Left lung (tissue), 10 donors: ENCODE measurements around the gene ANKRD9. TPM values are rescaled to one million over a fixed set of nuclear protein-coding genes. Genes with fewer than 3 reads are reported as not detected.
A peak's percentile ranks its signal among the peaks of the same experiment; 100 is the strongest.

Source experiments
- ATAC-seq: fragments of 200-7000 bp; cut with Tn5 transposase; one replicate; pipeline ENCODE4 v1.9.1; 2020; ENCODE audit warnings: moderate library complexity
- DNase-seq, 4 donors: peaks; one replicate each; pipeline ENCODE4 v3.0.0-alpha.2; 2013 to 2020
- H3K27ac ChIP-seq, 2 donors: fragments of 200-600 bp; sonication (generic) in 1 of 2; one replicate each; pipeline versions ENCODE4 v1.5.0 to v1.8.0; 2020 to 2021
- H3K27me3 ChIP-seq, 2 donors: fragments of 200-600 bp; sonication (generic) in 1 of 2; one replicate each; pipeline versions ENCODE4 v1.5.0 to v1.8.0; 2020 to 2021
- H3K36me3 ChIP-seq, 2 donors: fragments of 200-600 bp; sonication (generic) in 1 of 2; one replicate each; pipeline versions ENCODE4 v1.5.0 to v1.8.0; 2020 to 2021
- H3K4me1 ChIP-seq, 2 donors: fragments of 200-600 bp; one replicate each; pipeline ENCODE4 v1.8.0; 2021
- H3K4me3 ChIP-seq, 2 donors: fragments of 200-600 bp; sonication (generic) in 1 of 2; one replicate each; pipeline versions ENCODE4 v1.5.0 to v1.8.0; 2020 to 2021; ENCODE audit warnings: mild to moderate bottlenecking in 1 of 2
- H3K9me3 ChIP-seq, 2 donors: fragments of 200-600 bp; sonication (generic) in 1 of 2; one replicate each; pipeline versions ENCODE4 v1.5.0 to v1.8.0; 2020 to 2021
- intact Hi-C, 2 donors: fragments of 100-400 bp; cut with DNase I; formaldehyde crosslinking; loops; one replicate each; pipeline versions ENCODE4 v1.11.2 to v1.14.2; 2022
- polyA plus RNA-seq, 6 donors: library from polyadenylated mRNA; unstranded; fragments of 120-200 nt; gene quantifications; one replicate each; pipeline ENCODE4 v1.2.1, GENCODE V29; 2013; ENCODE audit not compliant: insufficient read length in 6 of 6
- total RNA-seq, 2 donors: library from RNA; stranded (reverse); fragmentation: NEBNext Ultra II Directional; extraction: Animal tissue kit (Norgen Biotek cat#: 25700); gene quantifications; one replicate each; pipeline ENCODE4 v1.2.1, GENCODE V29; 2021
- TF ChIP-seq, protein P1 (sequence below), 2 donors: fragments of 200-600 bp; sonication (generic) in 1 of 2; IDR thresholded peaks; one replicate each; pipeline versions ENCODE4 v1.5.0 to v1.8.0; 2021; ENCODE audit warnings: antibody characterized with exemption in 2 of 2
- donor health status: DM: no; HTN: yes; CAD: no.
- donor health status: DM: no; HTN: no; CAD: no.

ANKRD9 gene
- total and polyA plus RNA-seq, 8 donors = 3.4 to 32.3 (median 4.8) TPM

- intact Hi-C loops = no loop called here
- H3K27me3 ChIP-seq = no peaks in the 10 kb centered on the region
- DNase-seq = peak in 1 of 4 donors; percentile 77
- H3K9me3 ChIP-seq = no peaks in the 10 kb centered on the region
- TF ChIP-seq, protein P1, sequence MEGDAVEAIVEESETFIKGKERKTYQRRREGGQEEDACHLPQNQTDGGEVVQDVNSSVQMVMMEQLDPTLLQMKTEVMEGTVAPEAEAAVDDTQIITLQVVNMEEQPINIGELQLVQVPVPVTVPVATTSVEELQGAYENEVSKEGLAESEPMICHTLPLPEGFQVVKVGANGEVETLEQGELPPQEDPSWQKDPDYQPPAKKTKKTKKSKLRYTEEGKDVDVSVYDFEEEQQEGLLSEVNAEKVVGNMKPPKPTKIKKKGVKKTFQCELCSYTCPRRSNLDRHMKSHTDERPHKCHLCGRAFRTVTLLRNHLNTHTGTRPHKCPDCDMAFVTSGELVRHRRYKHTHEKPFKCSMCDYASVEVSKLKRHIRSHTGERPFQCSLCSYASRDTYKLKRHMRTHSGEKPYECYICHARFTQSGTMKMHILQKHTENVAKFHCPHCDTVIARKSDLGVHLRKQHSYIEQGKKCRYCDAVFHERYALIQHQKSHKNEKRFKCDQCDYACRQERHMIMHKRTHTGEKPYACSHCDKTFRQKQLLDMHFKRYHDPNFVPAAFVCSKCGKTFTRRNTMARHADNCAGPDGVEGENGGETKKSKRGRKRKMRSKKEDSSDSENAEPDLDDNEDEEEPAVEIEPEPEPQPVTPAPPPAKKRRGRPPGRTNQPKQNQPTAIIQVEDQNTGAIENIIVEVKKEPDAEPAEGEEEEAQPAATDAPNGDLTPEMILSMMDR (IDR thresholded peaks at IDR 0.05) = no peak
- H3K4me3 ChIP-seq = no peak overlapping the region
- H3K4me1 ChIP-seq = peaks cover 0 to 20% of the 10 kb centered on the region in 2 donors
- peaks cover 0 to 43% of the 10 kb centered on the region in 2 donors for H3K36me3 ChIP-seq
- no peak overlapping the region for H3K27ac ChIP-seq
- ATAC-seq = no peak
Measured at GRCh38 chr14:102496958-102497744, 12.4 kb downstream of the ANKRD9 start.

- Histone ChIP-seq H3K4me1 (peaks cover 0 to 20% of the 10 kb centered on the region in 2 donors), H3K27ac (no peak overlapping the region), H3K36me3 (peaks cover 0 to 43% of the 10 kb centered on the region in 2 donors), H3K9me3 (no peaks in the 10 kb centered on the region), H3K27me3 (no peaks in the 10 kb centered on the region), H3K4me3 (no peak overlapping the region)
- intact Hi-C loops = no loop called here
- ATAC-seq (no peak), DNase-seq (no peak)
- TF ChIP-seq, protein P1 (IDR thresholded peaks at IDR 0.05) = no peak
Measured at GRCh38 chr14:102496331-102496691, 13.3 kb downstream of the ANKRD9 start.

DNA sequence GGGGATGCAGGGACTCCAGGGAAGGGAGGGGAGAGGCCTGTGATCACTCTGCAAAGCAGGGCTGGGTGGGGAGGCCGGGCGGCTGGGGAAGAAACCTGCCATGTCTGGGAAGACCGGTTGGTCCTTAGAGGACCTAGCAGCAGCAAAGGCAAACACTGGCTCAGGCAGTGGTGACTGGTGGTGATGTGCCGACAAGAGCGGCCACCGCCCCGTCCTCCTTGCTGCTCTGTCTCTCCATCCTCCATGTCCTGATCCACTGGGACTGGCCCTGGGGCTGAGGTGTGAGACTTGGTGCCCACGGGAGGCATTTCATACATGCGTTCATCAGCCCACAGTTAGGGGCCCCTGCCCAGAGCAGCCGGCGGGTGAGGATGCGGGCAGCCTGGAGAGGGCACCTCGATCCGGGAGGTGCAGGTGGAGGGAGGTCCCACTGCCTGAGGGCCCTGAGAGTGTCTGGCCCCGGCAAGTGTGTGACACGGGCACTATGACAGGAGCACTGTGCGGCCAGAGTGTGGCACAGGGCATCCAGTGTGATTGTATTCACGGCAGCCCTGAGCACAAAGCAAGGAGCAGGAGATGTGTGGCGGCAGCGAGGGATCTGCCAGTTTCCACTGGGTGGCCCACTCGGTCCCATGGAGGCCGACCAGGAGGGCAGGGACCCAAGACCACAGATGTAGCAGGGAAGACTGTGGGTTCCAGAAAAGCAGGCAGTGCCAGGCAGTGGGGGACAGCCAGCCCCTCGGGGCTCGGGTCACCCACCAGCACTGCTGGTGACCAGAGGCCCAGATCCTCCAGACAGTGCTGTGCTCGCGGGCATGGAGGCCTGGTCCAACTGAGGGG lies 13.9 kb downstream of the ANKRD9 start:
- TF ChIP-seq, protein P1 (IDR thresholded peaks at IDR 0.05) = no peak
- intact Hi-C loops = no loop called here
- no peak for ATAC-seq

GRCh38 chr14:102493585-102493984 lies 16.0 kb downstream of the ANKRD9 start:
- H3K4me1 ChIP-seq = no peaks in the 10 kb centered on the region
- no peak overlapping the region for H3K4me3 ChIP-seq
- intact Hi-C loops = no loop called here
- ATAC-seq = no peak
- no peak overlapping the region for H3K27ac ChIP-seq
- H3K36me3 ChIP-seq = peaks cover 0 to 32% of the 10 kb centered on the region in 2 donors
- TF ChIP-seq, protein P1 (IDR thresholded peaks at IDR 0.05) = no peak
- peak in 1 of 4 donors; percentile 61 for DNase-seq
- no peaks in the 10 kb centered on the region for H3K9me3 ChIP-seq
- no peaks in the 10 kb centered on the region for H3K27me3 ChIP-seq

More for the DNA sequence above, 13.9 kb downstream of the ANKRD9 start:
- Histone ChIP-seq H3K27ac (no peak overlapping the region), H3K4me3 (no peak overlapping the region), H3K9me3 (no peaks in the 10 kb centered on the region), H3K36me3 (peaks cover 0 to 43% of the 10 kb centered on the region in 2 donors), H3K27me3 (no peaks in the 10 kb centered on the region), H3K4me1 (peaks cover 0 to 15% of the 10 kb centered on the region in 2 donors)
- peak in 1 of 4 donors; percentile 54 for DNase-seq

DNA sequence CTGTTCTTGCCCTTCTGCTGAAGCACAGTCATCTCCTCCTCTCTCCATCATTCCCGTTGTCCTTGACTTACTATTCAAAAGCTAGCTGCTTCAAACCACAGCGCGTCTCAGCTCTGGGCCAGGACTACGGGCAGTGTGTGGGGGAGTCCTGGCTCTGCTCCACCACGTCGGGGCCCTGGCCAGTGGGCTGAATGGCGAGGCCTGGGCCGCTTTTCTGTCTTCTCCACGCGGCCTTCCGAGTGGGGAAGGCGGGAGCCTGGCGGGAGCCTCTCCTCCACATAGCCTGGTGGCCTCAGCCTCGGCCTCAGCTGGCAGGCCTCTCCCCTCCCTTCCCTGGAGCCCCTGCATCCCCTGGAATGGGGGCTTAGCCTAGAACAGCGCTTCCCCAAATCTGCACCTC lies 16.5 kb downstream of the ANKRD9 start:
- Histone ChIP-seq H3K4me1 (no peaks in the 10 kb centered on the region), H3K27me3 (no peaks in the 10 kb centered on the region), H3K4me3 (no peak overlapping the region), H3K36me3 (peaks cover 0 to 27% of the 10 kb centered on the region in 2 donors), H3K9me3 (no peaks in the 10 kb centered on the region), H3K27ac (no peak overlapping the region)
- DNase-seq (peak in 1 of 4 donors; percentile 55), ATAC-seq (no peak)
- intact Hi-C loops = no loop called here
- TF ChIP-seq, protein P1 (IDR thresholded peaks at IDR 0.05) = no peak
